ENCODE results near the gene GUCA2A. TPM values are rescaled to one million over a fixed set of nuclear protein-coding genes. Genes with fewer than 3 reads are reported as not detected.
A peak's percentile ranks its signal among the peaks of the same experiment; 100 is the strongest.

The GUCA2A gene
- total and polyA plus RNA-seq, 2 of the 13 experiments (the other 11 are each of a cell fraction or from before 2014, with no cell fraction given): not detected

DNA sequence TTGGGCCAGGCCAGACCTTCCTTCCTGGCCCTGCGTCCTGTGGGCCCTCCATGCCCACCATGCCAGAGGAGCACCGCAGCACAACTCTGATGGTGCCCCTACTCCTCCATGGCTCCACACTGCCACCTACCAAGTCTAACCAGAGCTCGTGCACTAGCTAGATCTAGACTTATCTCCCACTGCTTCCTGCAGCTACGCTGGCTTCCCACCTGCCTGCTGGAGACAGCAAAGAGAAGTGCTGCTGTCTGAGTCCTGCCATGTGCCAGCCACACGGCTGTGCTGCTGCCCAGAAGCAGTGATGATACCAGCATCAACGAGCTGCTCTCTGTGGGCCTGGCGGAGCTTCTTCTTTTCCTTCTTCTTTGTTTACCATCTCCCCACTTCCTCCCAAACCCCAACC is 6.9 kb downstream of the GUCA2A start (continued):
- peak; percentile 20 for TF ChIP-seq STAG1 (CRISPR knock-in tag; IDR thresholded peaks at IDR 0.05)
- no peak for TF ChIP-seq ZBTB7A (CRISPR knock-in tag; IDR thresholded peaks at IDR 0.05)
- TF ChIP-seq FOSL2 (CRISPR knock-in tag; IDR thresholded peaks at IDR 0.05): no peak
- TF ChIP-seq PAX8 (CRISPR knock-in tag; IDR thresholded peaks at IDR 0.05; ENCODE audit: borderline replicate concordance): no peak
- TF ChIP-seq GATA4 (IDR thresholded peaks at IDR 0.05; ENCODE audit: borderline replicate concordance, low read depth): no peak
- TF ChIP-seq ZNF644 (CRISPR knock-in tag; IDR thresholded peaks at IDR 0.05; ENCODE audit: low read depth): no peak

DNA sequence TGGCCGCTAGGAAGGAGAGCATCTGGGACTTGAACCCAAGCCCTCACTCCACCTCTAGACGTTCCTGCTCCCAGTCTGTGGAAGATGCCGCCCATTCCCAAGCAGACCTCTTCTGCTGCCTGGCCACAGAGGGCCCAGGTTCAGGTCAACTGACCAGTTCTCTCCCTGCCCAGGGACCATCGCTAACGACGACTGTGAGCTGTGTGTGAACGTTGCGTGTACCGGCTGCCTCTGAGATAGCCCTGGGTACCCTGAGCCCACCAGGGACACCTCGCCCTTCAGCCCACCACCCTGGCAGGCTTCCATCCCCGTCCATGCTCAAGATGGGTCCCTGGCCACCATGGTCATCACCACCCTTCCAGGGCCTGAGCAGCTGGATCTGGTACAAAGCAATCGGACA is 9.2 kb downstream of the GUCA2A start:
- ChIA-PET POLR2A (no interaction called here), CTCF (ENCODE audit: low intra/inter-chr PET ratio, low total read pairs) (no interaction called here)
- no peak overlapping the region for H2AFZ ChIP-seq (ENCODE audit: low read length)
- intact Hi-C loops (cut with micrococcal nuclease; ENCODE audit: unreplicated experiment): no loop called here
- H3K4me3 ChIP-seq (replicated peaks in 1 of 3; ENCODE audit: insufficient read depth in 1 of 3, low read depth in 2 of 3, low read length in 3 of 3): no peak overlapping the region
- 17% methylated on average over 5 of the region's 12 CpGs for WGBS (ENCODE audit: low lambda C conversion rate)
- peaks cover 10% of the 10 kb centered on the region; the same call in 1 of the 2 replicates for H3K4me1 ChIP-seq (ENCODE audit: insufficient read depth, low read length)
- no peak for FAIRE-seq
- BruUV-seq (replicated peaks): no TSS peak
- H3K9ac ChIP-seq (ENCODE audit: insufficient read depth, low read depth, low read length): no peak overlapping the region
- no peaks in the 10 kb centered on the region for H3K36me3 ChIP-seq (replicated peaks in 1 of 2; ENCODE audit: control insufficient read depth in 1 of 2, insufficient read depth in 2 of 2, low read length in 2 of 2)
- ATAC-seq: no peak; the same call in 2 of the 3 replicates
- H4K20me1 ChIP-seq (ENCODE audit: insufficient read depth, low read length): no peaks in the 10 kb centered on the region
- in situ Hi-C loops (cut with HindIII; ENCODE audit: extremely low pct_ligation_motif_present, low pct_unique_long_range_greater_than_20kb): no loop called here
- no peaks in the 10 kb centered on the region for H3K9me3 ChIP-seq (ENCODE audit: low read length)
- H3K27me3 ChIP-seq (ENCODE audit: control insufficient read depth in 1 of 2, insufficient read depth in 2 of 2, low read length in 2 of 2): peaks cover 5 to 28% of the 10 kb centered on the region in 2 experiments; a peak in 3 of 5 replicates
- H3K4me2 ChIP-seq (ENCODE audit: low read depth, low read length): no peak overlapping the region
- no peaks in the 10 kb centered on the region for H3K79me2 ChIP-seq (ENCODE audit: insufficient read depth, low read length)
- no peak overlapping the region for H3K27ac ChIP-seq (ENCODE audit: extremely low read length, insufficient read depth, low read length)
- DNase-seq (ENCODE audit: low spot score): no peak
- TF ChIP-seq KLF15 (CRISPR knock-in tag; IDR thresholded peaks at IDR 0.05; ENCODE audit: borderline replicate concordance) (no peak), ZNF589 (CRISPR knock-in tag; conservative IDR thresholded peaks at IDR 0.05) (no peak), ZNF776 (CRISPR knock-in tag; IDR thresholded peaks at IDR 0.05) (no peak), PCBP1 (IDR thresholded peaks at IDR 0.05; ENCODE audit: borderline replicate concordance, low read depth, low read length) (no peak), ZNF703 (CRISPR knock-in tag; IDR thresholded peaks at IDR 0.05; ENCODE audit: borderline replicate concordance) (no peak), ZNF33A (CRISPR knock-in tag; IDR thresholded peaks at IDR 0.05; ENCODE audit: borderline replicate concordance) (no peak), JUND (CRISPR knock-in tag; IDR thresholded peaks at IDR 0.05) (no peak)
- TF ChIP-seq, protein P1, sequence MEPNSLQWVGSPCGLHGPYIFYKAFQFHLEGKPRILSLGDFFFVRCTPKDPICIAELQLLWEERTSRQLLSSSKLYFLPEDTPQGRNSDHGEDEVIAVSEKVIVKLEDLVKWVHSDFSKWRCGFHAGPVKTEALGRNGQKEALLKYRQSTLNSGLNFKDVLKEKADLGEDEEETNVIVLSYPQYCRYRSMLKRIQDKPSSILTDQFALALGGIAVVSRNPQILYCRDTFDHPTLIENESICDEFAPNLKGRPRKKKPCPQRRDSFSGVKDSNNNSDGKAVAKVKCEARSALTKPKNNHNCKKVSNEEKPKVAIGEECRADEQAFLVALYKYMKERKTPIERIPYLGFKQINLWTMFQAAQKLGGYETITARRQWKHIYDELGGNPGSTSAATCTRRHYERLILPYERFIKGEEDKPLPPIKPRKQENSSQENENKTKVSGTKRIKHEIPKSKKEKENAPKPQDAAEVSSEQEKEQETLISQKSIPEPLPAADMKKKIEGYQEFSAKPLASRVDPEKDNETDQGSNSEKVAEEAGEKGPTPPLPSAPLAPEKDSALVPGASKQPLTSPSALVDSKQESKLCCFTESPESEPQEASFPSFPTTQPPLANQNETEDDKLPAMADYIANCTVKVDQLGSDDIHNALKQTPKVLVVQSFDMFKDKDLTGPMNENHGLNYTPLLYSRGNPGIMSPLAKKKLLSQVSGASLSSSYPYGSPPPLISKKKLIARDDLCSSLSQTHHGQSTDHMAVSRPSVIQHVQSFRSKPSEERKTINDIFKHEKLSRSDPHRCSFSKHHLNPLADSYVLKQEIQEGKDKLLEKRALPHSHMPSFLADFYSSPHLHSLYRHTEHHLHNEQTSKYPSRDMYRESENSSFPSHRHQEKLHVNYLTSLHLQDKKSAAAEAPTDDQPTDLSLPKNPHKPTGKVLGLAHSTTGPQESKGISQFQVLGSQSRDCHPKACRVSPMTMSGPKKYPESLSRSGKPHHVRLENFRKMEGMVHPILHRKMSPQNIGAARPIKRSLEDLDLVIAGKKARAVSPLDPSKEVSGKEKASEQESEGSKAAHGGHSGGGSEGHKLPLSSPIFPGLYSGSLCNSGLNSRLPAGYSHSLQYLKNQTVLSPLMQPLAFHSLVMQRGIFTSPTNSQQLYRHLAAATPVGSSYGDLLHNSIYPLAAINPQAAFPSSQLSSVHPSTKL (CRISPR knock-in tag; IDR thresholded peaks at IDR 0.05): no peak
- TF ChIP-seq, protein P2, sequence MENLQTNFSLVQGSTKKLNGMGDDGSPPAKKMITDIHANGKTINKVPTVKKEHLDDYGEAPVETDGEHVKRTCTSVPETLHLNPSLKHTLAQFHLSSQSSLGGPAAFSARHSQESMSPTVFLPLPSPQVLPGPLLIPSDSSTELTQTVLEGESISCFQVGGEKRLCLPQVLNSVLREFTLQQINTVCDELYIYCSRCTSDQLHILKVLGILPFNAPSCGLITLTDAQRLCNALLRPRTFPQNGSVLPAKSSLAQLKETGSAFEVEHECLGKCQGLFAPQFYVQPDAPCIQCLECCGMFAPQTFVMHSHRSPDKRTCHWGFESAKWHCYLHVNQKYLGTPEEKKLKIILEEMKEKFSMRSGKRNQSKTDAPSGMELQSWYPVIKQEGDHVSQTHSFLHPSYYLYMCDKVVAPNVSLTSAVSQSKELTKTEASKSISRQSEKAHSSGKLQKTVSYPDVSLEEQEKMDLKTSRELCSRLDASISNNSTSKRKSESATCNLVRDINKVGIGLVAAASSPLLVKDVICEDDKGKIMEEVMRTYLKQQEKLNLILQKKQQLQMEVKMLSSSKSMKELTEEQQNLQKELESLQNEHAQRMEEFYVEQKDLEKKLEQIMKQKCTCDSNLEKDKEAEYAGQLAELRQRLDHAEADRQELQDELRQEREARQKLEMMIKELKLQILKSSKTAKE (CRISPR knock-in tag; IDR thresholded peaks at IDR 0.05; ENCODE audit: borderline replicate concordance): no peak

Data from HepG2 (cell line).